GM12872 (cell line): ENCODE measurements around the gene HMCES.
A peak's percentile ranks its signal among the peaks of the same experiment; 100 is the strongest.

Experiments used
- TF ChIP-seq, protein P1 (sequence below): IDR thresholded peaks from 3 replicates; pipeline ENCODE4 v1.5.1; 2011; ENCODE audit warnings: low read depth, mild to moderate bottlenecking, low read length, moderate library complexity; ENCODE audit not compliant: insufficient read depth

HMCES gene

DNA sequence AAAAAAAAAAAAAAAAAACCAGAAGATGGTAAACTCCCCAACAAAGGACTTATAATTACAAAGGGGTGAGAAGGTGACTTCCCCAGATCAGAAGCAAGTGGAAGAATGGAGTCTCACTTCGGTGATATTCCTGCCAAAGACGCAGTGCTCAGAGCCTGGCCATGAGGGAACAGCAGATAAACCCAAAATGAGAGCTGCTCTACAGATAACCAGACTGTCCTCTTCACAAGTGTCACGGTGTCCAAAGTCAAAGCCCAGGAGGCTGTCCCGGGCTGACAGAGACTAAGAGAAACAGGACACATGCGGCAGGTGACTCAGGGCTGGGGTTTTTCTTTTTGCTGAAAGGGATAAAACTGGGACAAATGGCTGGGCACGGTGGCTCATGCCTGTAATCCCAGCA, 48.8 kb downstream of the HMCES start:
- TF ChIP-seq, protein P1, sequence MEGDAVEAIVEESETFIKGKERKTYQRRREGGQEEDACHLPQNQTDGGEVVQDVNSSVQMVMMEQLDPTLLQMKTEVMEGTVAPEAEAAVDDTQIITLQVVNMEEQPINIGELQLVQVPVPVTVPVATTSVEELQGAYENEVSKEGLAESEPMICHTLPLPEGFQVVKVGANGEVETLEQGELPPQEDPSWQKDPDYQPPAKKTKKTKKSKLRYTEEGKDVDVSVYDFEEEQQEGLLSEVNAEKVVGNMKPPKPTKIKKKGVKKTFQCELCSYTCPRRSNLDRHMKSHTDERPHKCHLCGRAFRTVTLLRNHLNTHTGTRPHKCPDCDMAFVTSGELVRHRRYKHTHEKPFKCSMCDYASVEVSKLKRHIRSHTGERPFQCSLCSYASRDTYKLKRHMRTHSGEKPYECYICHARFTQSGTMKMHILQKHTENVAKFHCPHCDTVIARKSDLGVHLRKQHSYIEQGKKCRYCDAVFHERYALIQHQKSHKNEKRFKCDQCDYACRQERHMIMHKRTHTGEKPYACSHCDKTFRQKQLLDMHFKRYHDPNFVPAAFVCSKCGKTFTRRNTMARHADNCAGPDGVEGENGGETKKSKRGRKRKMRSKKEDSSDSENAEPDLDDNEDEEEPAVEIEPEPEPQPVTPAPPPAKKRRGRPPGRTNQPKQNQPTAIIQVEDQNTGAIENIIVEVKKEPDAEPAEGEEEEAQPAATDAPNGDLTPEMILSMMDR, result no peak

DNA sequence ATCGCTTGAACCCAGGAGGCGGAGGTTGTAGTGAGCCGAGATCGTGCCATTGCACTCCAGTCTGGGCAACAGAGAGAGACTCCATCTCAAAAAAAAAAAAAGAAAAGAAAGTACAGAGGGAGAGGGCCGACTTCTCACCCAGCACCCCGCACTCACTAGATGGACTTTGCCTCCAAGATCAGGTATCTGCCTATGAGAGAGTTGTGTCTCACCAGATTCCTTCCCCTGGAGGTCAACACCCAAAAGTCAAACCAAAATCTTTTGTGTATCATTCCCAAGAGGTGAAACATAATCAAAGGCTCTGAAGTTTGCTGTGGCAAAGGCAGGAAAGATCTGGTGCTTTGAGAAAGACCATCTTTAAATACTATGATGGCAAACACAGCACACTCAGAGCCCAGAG, 51.2 kb downstream of the HMCES start:
- TF ChIP-seq, protein P1, result no peak

DNA sequence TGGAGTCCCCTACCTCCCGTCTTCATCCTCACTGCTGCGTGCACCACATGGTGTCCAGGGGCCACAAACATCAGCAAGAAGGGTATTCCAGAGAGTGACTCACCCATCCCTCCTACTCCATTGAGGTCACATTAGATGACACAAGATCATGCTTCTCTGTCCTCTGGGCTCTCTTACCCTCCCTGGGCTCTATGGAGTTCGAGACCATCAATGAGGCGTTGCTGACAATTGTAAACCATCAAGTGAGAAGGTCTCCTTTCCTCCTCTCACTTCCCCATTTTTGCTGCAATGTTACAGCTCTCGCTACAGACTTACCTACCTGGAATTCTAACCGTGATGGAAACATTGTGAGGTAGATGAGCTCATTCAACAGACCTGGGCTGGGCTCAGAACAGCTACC, 51.7 kb downstream of the HMCES start:
- TF ChIP-seq, protein P1, result no peak

DNA sequence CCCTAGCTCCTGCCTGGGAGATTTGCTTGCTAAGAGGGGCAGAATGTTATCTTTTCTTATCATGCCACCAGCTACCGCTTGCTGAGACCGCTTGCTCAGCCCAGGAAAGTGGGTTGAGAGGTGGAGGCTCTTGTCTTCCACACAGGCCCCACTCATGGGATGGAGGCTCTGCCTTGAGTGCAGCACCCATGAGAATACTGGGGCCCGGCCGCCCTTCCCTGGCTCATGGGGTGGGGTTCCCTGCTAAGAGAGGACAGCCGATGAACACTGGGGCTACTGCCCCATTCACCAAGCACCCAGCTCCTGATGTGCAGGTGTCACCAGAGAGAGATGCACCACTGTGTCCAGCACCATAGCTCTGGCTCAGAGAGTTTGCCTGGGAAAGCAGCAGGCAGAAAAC, 55.2 kb downstream of the HMCES start:
- TF ChIP-seq, protein P1, result no peak

DNA sequence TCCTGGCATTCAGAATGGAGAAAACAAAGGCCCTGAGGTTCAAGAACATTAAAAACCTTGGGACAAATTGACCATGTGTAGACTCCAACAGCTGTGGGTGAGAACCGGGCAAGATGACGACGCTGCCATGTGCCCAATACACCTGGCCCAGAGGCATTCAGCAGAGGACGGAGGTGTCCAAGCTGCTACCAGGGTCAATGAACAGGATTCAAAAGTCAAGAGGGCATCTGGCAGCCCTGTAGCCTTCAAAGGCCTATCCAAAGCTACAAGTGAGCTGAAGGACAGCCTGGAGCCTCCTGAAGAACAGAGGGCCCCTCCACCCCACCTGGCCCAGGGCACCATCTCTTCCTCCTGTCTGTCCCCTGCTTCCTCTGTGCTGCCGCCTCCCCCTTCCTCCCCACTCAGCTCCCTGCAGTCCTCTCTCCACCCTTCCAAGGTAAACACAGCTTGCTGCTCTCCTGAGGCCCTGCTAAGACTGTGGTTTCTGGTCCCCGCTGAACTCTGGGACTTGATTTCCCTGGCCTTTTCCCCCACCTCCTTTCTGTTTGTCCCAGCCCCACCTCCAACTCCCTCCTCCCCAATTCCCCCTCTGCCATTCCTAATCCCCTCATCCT, 57.5 kb downstream of the HMCES start:
- TF ChIP-seq, protein P1, result no peak

DNA sequence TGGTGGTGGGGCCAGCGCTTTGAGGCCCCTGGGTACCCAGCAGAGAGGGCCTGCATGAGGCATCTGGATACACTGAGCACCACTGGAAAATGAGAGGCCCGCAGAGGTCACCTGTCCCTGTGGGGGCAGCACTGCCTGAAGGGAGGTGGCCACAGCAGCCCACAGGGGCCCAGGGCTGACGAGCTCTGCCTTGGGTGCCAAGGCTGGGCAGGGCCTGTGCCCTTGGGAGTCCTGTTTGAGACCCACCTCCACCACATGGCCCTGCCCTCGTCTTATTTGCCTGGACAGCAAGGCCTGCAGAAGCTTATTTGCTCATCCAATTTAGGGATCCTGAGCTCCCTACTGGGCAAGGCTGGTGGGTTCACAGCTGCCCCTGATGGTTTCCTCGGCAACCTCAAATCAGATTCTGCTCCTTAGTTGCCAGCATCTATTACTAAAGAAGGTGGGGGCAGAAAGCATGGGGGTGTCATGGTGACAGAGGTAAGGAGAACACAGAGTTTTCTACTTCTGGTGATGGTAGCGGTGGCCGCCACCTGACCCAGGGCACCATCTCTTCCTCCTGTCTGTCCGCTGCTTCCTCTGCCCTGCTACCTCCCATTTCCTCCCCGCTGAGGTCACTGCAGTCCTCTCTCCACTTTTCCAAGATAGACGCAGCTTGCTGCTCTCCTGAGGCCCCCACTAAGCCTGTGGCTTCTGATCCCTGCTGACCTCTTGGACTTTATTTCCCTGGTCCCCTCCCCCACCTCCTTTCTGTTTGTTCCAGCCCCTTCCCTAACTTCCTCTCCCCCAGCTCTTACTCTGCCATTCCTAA, 62.9 kb downstream of the HMCES start:
- TF ChIP-seq, protein P1, result no peak

DNA sequence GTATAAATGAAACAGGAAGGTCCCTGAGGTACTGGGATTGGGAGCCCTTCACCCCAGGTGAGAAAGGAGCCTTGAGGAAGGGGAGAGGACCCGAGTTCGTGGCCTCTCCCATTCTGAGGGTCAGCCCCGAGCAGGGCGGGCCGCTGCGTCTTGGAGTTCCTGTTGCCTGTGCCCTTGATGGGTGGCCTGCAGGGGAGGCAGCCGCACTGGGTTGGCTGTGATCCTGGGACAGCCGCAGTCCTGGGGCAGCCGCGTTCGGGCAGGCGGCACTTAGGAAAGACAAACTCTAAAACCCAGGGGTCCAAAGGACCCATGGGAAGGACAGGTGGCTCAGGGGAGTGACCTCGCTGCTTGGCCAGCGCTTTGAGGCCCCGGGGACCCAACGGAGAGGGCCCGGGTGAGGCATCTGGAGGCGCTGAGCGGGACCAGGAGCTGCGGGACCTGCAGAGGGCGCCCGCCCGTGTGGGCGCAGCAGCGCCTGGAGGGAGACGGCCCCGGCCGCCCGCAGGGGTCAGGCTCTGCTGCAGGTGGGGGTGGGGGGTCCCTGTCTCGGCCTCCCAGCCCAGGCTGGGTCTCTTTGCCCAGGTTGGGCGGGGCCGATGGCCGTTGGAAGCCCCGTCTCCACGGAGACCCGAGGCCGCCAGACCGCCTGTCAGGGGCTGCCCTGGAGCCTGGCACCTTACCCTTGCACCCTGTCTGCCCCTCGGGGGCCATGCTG, 65.1 kb downstream of the HMCES start:
- TF ChIP-seq, protein P1, result peak; percentile 63
